HS-5 (cell line): Measurements from ENCODE around the gene ABCA7.

Source experiments
- DNase-seq: peaks from one replicate; pipeline ENCODE4 v3.0.0-alpha.2; 2012; ENCODE audit warnings: low read depth

ABCA7 gene

GRCh38 chr19:1087813-1088415 lies 48.0 kb downstream of the ABCA7 start:
- no peak for DNase-seq

DNA sequence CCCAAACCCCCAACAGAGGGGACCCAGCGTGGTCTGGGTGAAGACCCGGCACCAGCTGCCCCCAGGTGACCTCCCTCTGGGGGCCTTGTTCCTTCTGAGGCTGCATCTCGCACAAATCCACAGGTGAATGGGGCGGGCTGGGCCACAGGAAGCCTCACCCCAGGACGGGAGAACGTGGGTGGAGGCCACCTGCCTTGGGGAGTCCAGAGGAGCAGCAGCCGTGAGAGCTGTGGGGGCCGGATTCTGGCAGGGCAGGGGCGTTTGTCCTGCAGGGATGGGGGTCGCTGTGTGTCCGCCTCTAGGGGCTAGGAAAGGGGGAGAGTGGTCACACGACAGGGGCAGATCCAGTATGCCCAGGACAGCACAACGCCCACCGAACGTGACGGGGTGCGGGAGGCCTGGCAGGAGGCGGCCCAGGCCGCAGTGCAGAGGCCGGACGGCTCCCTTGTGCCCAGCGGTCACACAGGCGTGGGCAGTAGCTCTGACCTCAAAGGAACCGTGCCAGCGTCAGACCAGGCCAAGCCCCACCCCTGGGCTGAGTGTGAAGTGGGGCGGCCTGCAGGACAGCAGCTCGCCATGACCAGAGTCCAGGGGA lies 48.6 kb downstream of the ABCA7 start:
- no peak for DNase-seq

DNA sequence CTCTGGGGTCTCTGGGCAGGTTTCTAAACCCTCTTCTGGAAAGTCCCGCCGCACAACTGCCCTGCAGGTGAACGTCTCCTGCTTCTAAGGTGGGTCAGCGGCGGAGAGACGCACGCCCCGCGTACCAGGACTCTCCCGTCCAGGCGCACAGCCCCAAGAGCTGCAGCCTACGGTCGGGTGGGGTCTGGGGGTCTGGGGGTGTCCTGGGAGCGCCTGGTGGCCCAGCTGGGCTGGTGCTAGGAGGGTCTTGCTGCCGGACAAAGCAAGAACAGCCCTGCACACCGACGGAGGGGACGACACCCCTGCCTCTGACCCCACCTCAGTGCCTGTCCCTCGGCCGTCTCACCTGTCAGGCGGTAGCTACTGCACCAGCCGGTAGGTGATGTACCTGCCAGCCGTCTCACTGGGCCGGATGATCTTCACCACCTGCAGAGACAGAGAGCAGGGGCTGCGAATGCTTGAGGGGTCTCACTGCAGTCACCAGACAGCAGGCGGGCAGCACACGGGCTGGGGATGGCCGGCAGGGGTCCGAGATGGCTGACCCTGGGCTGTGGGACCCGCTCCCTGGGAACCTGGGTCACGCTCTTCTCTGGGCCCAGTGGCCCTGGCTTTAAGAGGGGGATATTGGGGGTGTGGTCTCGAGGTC lies 49.3 kb downstream of the ABCA7 start:
- DNase-seq: no peak

GRCh38 chr19:1089891-1090290 lies 50.0 kb downstream of the ABCA7 start:
- no peak for DNase-seq

GRCh38 chr19:1090731-1091543 lies 51.0 kb downstream of the ABCA7 start:
- DNase-seq: no peak

DNA sequence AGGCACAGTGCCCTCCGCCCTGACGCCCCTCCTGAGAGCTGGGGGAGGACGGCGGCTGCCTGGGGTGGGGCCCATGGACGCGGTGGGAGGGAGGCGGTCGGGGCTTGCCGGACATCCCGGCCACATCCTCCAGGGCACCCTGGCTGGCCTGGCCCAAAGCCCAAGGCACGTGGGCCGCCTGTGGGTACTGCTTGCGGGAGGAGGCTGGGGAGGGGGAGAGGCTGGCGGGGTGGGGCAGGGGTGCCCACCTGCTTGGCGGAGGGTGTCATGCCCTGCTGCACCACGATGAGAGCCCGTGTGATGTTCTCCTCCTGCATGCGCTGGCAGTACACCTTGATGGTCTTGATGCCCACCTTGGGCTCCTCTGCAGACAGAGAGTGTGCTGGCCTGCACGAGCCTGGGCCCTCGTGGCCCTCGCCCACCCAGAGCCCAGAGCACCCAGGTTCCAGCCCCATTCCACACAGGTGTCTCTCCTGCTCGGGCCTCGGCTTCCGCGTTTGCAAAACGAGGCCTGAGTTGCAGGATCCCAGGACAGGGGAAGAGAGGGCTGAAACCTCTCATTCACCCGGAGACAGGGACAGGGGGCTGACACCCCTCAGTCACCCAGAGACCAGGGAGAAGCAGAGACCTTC lies 51.8 kb downstream of the ABCA7 start:
- no peak for DNase-seq

- no peak for DNase-seq
Measured at GRCh38 chr19:1093330-1093729, 53.4 kb downstream of the ABCA7 start.

DNA sequence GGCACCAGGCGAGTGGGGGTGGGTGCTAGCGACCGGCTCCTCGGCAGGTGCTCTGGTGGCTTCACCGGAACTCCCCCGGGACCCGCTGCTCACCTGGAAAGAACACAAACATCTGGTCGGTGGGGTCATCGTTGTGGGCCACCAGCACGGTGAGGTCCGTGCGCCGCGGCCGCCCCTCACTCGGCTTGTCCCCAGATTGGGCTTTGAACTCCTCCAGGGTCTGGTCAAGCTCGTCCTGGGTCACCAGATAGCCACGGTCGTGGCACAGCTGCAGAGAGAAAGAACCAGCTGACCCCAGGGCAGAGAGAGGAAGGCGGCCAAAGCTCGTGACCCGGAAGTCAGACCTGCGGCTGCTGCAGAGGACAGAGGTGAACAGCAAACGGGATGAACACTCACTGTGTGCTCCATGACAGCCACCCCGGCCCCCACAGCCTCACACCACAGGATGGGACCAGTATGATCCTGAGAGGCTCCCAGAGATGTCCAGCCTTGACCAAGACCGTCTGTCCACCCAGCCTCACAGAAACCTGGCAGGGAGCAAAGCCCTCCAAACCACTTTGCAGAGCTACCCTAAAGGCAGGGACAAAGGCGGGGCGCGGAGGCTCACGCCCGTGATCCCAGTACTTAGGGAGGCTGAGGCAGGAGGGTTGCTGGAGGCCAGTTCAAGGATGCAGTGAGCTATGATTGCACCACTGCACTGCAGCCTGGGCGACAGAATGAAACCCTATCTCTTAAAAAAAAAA lies 54.1 kb downstream of the ABCA7 start:
- no peak for DNase-seq

GRCh38 chr19:1094655-1094977 lies 54.7 kb downstream of the ABCA7 start:
- DNase-seq: no peak

DNA sequence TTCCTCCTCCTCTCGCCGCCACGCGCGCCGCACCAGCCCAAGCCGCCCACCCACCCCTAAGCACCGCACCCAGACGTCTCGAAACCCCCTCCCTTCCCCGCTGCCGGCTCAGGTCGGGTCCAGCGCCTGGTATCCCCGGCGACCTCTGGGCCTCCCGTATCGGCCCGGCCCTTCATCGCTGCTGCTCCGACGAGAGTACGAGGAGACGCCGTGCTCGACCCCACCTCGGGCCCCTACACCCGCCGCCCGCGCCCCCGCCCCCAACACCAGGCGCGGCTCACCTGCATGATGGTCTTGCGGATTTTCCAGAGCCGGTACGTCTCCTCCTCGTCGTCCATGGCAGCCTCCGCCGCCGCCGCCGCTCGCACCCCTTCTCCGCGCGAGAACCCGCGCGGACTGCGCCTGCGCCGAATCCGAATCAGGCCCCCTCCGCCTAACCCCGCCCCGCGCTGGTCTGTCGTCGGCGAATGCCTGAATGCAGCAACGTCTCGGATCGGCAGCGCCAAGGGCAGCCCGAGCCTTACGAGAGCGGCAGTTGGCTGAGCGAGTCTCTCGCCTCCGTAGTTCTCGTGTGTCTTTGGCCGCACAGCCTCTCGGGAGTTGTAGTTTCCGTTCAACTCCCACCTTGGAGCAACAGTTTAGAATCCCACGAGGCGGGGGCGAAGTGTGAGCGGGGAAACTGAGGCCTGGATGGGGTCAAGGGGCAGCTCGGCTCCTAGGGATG lies 55.2 kb downstream of the ABCA7 start, which contains the start of gene POLR2E:
Gene POLR2E (minus strand): TSS at position 398 of the 724 bp plus-strand sequence. CDS start 60 bp downstream, at position 338.
- DNase-seq: peak; percentile 83

- DNase-seq: no peak
Measured at GRCh38 chr19:1097810-1098176, 57.9 kb downstream of the ABCA7 start.

GRCh38 chr19:1098177-1099051 lies 58.5 kb downstream of the ABCA7 start:
- DNase-seq: no peak

DNA sequence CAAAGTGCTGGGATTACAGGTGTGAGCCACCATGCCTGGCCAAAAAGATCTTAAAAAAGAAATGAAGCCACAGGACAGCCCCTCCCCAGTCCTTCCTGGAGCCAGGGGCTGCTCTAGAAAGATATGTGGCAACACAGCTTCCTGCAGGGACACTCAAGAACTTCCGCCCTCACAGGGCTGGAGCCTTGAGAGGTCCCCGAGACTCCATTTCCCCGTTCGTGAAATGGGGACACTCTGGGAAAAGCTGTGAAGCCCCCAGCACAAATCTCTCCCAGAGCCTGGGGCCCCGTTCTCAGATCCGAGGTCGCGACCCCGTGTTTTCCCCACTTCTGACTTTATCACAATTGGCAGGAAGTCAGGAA lies 61.4 kb downstream of the ABCA7 start:
- DNase-seq: no peak

- peak; percentile 97 for DNase-seq
Measured at GRCh38 chr19:1102407-1103131, 62.7 kb downstream of the ABCA7 start.

GRCh38 chr19:1103132-1103707 lies 63.3 kb downstream of the ABCA7 start:
- no peak for DNase-seq

DNA sequence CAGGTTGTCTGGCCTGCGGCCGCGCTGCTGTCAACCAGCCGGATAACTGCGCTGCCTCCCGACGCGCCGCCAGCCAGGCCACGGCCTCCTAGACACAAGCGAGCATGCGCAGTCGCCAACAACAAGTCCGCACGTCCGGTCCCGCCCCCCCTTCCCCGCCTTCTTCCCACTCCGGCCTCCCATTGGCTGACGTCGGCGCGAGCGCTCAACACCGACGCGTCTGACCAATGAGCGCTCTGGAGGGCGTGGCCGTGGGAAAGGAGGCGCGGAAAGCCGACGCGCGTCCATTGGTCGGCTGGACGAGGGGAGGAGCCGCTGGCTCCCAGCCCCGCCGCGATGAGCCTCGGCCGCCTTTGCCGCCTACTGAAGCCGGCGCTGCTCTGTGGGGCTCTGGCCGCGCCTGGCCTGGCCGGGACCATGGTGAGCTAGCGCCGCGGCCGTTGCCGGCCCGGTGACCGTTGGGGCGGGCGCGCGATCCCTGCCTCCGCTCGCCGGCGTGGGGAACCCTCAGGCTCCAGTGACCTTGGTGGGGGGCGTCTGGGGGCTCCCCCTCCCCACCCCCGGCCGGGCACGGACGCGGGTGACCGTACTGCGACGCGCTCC lies 63.9 kb downstream of the ABCA7 start, which contains the start of gene GPX4:
Gene GPX4 (plus strand): TSS at position 287 of the 603 bp plus-strand sequence. CDS start 50 bp downstream, at position 337.
- DNase-seq: peak; percentile 88

GRCh38 chr19:1104311-1105007 lies 64.6 kb downstream of the ABCA7 start:
- no peak for DNase-seq
